ENCODE data around the gene ENTREP3. TPM values are rescaled to one million over a fixed set of nuclear protein-coding genes. Genes with fewer than 3 reads are reported as not detected.

The ENTREP3 gene
- total RNA-seq, 1 donor from 2014 or later, result 37.6 TPM

DNA sequence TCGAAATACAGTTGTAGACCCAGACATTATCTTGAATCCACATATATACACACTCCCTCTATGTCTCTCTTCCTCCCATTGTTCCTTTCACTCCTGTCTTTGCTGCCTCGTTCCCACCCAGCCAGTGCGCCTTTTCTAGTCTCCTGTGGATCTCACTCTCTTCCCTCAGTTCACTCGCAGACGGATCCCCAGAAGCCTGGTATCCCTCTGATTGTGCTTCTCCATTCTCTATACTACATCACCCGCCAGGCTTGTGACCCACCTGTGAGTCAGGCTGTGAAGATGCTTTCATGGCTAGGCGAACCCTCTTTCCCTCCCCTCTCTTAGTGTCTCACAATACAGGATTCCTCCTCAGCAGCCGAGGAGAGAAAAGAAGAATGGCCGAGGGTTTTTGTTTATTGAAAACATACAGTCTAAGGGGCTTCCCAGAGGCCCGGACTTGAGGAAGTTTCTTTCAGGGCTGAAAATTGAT lies 23.4 kb upstream of the ENTREP3 start:
- TF ChIP-seq, protein P1, sequence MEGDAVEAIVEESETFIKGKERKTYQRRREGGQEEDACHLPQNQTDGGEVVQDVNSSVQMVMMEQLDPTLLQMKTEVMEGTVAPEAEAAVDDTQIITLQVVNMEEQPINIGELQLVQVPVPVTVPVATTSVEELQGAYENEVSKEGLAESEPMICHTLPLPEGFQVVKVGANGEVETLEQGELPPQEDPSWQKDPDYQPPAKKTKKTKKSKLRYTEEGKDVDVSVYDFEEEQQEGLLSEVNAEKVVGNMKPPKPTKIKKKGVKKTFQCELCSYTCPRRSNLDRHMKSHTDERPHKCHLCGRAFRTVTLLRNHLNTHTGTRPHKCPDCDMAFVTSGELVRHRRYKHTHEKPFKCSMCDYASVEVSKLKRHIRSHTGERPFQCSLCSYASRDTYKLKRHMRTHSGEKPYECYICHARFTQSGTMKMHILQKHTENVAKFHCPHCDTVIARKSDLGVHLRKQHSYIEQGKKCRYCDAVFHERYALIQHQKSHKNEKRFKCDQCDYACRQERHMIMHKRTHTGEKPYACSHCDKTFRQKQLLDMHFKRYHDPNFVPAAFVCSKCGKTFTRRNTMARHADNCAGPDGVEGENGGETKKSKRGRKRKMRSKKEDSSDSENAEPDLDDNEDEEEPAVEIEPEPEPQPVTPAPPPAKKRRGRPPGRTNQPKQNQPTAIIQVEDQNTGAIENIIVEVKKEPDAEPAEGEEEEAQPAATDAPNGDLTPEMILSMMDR (IDR thresholded peaks at IDR 0.05), result no peak
- peaks cover 10% of the 10 kb centered on the region for H3K4me1 Mint-ChIP-seq (ENCODE audit: unreplicated experiment)
- H3K36me3 Mint-ChIP-seq (ENCODE audit: unreplicated experiment), result no peaks in the 10 kb centered on the region
- H3K27me3 Mint-ChIP-seq (ENCODE audit: unreplicated experiment), result no peaks in the 10 kb centered on the region
- DNase-seq (ENCODE audit: extremely low spot score, unreplicated experiment), result no peak
- no peaks in the 10 kb centered on the region for H3K9me3 Mint-ChIP-seq (ENCODE audit: unreplicated experiment)
- H3K4me3 Mint-ChIP-seq (ENCODE audit: unreplicated experiment), result peak overlapping the region; percentile 76
- H3K27ac Mint-ChIP-seq (ENCODE audit: unreplicated experiment), result no peak overlapping the region

GRCh38 chr1:155277902-155278688 lies 22.8 kb upstream of the ENTREP3 start:
- TF ChIP-seq, protein P1 (IDR thresholded peaks at IDR 0.05), result no peak
- Mint-ChIP-seq H3K4me1 (ENCODE audit: unreplicated experiment) (peaks cover 14% of the 10 kb centered on the region), H3K36me3 (ENCODE audit: unreplicated experiment) (no peaks in the 10 kb centered on the region), H3K27ac (ENCODE audit: unreplicated experiment) (no peak overlapping the region), H3K4me3 (ENCODE audit: unreplicated experiment) (peak overlapping the region; percentile 76), H3K9me3 (ENCODE audit: unreplicated experiment) (no peaks in the 10 kb centered on the region), H3K27me3 (ENCODE audit: unreplicated experiment) (no peaks in the 10 kb centered on the region)
- no peak for DNase-seq (ENCODE audit: extremely low spot score, unreplicated experiment)

GRCh38 chr1:155277070-155277901 lies 22.0 kb upstream of the ENTREP3 start, which contains the start of gene HCN3:
Gene HCN3 (plus strand): TSS chr1:155277463. CDS start chr1:155277591, 128 bp downstream.
- Mint-ChIP-seq H3K27me3 (ENCODE audit: unreplicated experiment) (no peaks in the 10 kb centered on the region), H3K4me1 (ENCODE audit: unreplicated experiment) (peaks cover 20% of the 10 kb centered on the region), H3K4me3 (ENCODE audit: unreplicated experiment) (peak within 1 kb of the TSS; percentile 76), H3K9me3 (ENCODE audit: unreplicated experiment) (no peaks in the 10 kb centered on the region), H3K27ac (ENCODE audit: unreplicated experiment) (no peak within 1 kb of the TSS), H3K36me3 (ENCODE audit: unreplicated experiment) (no peaks in the 10 kb centered on the region)
- TF ChIP-seq, protein P1 (IDR thresholded peaks at IDR 0.05), result peak; percentile 89
- DNase-seq (ENCODE audit: extremely low spot score, unreplicated experiment), result peak; percentile 99

GRCh38 chr1:155273343-155274245 lies 18.3 kb upstream of the ENTREP3 start, which contains the start of gene CLK2:
Gene CLK2 (minus strand): TSS chr1:155273504. CDS start chr1:155270977, 2,527 bp downstream.
- TF ChIP-seq, protein P1 (IDR thresholded peaks at IDR 0.05), result no peak
- H3K27ac Mint-ChIP-seq (ENCODE audit: unreplicated experiment), result peak within 1 kb of the TSS; percentile 83

More at GRCh38 chr1:155273343-155274245, 18.3 kb upstream of the ENTREP3 start, which contains the start of gene CLK2:
- peaks cover 30% of the 10 kb centered on the region for H3K4me1 Mint-ChIP-seq (ENCODE audit: unreplicated experiment)
- peaks cover 10% of the 10 kb centered on the region for H3K36me3 Mint-ChIP-seq (ENCODE audit: unreplicated experiment)
- no peaks in the 10 kb centered on the region for H3K9me3 Mint-ChIP-seq (ENCODE audit: unreplicated experiment)
- H3K27me3 Mint-ChIP-seq (ENCODE audit: unreplicated experiment), result no peaks in the 10 kb centered on the region
- peak within 1 kb of the TSS; percentile 92 for H3K4me3 Mint-ChIP-seq (ENCODE audit: unreplicated experiment)
- peak; percentile 97 for DNase-seq (ENCODE audit: extremely low spot score, unreplicated experiment)
